IMR-90 (cell line): ENCODE measurements around the gene DYNC2LI1. TPM values are rescaled to one million over a fixed set of nuclear protein-coding genes. Genes with fewer than 3 reads are reported as not detected.

Experiments
- ATAC-seq: fragments of 200-7000 bp; cut with Tn5 transposase; 2 replicates; pipeline ENCODE4 v1.9.1; 2020; ENCODE audit warnings: low read depth, mild to moderate bottlenecking, moderate library complexity
- BruUV-seq: library from RNA; stranded (reverse); fragments of 400-500 nt; replicated peaks from 2 replicates; lab custom pipeline; 2021; lab: Mats Ljungman, UMichigan
- CTCF ChIA-PET: fragments of 300-600 bp; formaldehyde crosslinking; extraction: SDS; loops from one replicate; lab custom pipeline; 2021; ENCODE audit warnings: antibody characterized with exemption; lab: Yijun Ruan, JAX
- POLR2A ChIA-PET: fragments of 300-600 bp; sonication (Branson Sonifier 250); formaldehyde crosslinking; loops from one replicate; lab custom pipeline; 2022; ENCODE audit warnings: antibody characterized with exemption; ENCODE audit not compliant: unreplicated experiment; lab: Charles Lee
- DNase-seq: peaks from one replicate; pipeline ENCODE4 v3.0.0; 2013
- H2AFZ ChIP-seq: replicated peaks from 2 replicates; pipeline ENCODE3; 2013; ENCODE audit warnings: low read length, mild to moderate bottlenecking; ENCODE audit not compliant: poor library complexity
- H2AK5ac ChIP-seq: 2 replicates; pipeline ENCODE4 v1.6.1; 2013; ENCODE audit warnings: low read depth, low read length, inconsistent platforms
- H2AK9ac ChIP-seq: replicated peaks from 2 replicates; pipeline ENCODE3; 2013; ENCODE audit warnings: mild to moderate bottlenecking, low read depth, low read length, moderate library complexity; ENCODE audit not compliant: poor library complexity
- H2BK120ac ChIP-seq: 2 replicates; pipeline ENCODE4 v1.6.1; 2013; ENCODE audit warnings: low read depth, low read length, inconsistent platforms
- H2BK15ac ChIP-seq: 3 replicates; pipeline ENCODE4 v1.6.1; 2013; ENCODE audit warnings: low read depth, low read length, inconsistent platforms
- H2BK20ac ChIP-seq: 2 replicates; pipeline ENCODE4 v1.6.1; 2013; ENCODE audit warnings: low read depth, mild to moderate bottlenecking, inconsistent platforms, low read length, moderate library complexity
- H2BK5ac ChIP-seq: 2 replicates; pipeline ENCODE4 v1.6.1; 2013; ENCODE audit warnings: mild to moderate bottlenecking, low read depth, low read length, inconsistent platforms; ENCODE audit not compliant: poor library complexity, severe bottlenecking
- H3K14ac ChIP-seq: replicated peaks from 2 replicates; pipeline ENCODE4 v1.6.1; 2013; ENCODE audit warnings: low read depth, low read length, inconsistent platforms
- H3K18ac ChIP-seq: 2 replicates; pipeline ENCODE4 v1.6.1; 2013; ENCODE audit warnings: low read depth, low read length, control low read depth
- H3K23ac ChIP-seq: 2 replicates; pipeline ENCODE4 v1.6.1; 2013; ENCODE audit warnings: low read depth, low read length, inconsistent platforms
- H3K27ac ChIP-seq: 2 replicates; pipeline ENCODE4 v1.5.1; 2013; ENCODE audit warnings: mild to moderate bottlenecking, control low read depth, low read length; ENCODE audit not compliant: insufficient read depth
- H3K27me3 ChIP-seq: 2 replicates; pipeline ENCODE4 v1.6.1; 2013; ENCODE audit warnings: low read length; ENCODE audit not compliant: control insufficient read depth, insufficient read depth
- H3K36me3 ChIP-seq: 2 replicates; pipeline ENCODE4 v1.6.1; 2013; ENCODE audit warnings: low read length, mixed read lengths; ENCODE audit not compliant: control insufficient read depth, insufficient read depth
- H3K4ac ChIP-seq: 2 replicates; pipeline ENCODE4 v1.6.1; 2013; ENCODE audit warnings: low read depth, low read length, inconsistent platforms
- H3K4me1 ChIP-seq: 2 replicates; pipeline ENCODE4 v1.6.1; 2013; ENCODE audit warnings: low read length, mixed read lengths; ENCODE audit not compliant: control insufficient read depth, insufficient read depth
- H3K4me2 ChIP-seq: 2 replicates; pipeline ENCODE4 v1.6.1; 2013; ENCODE audit warnings: low read depth, mild to moderate bottlenecking, control low read depth, low read length, moderate library complexity
- H3K4me3 ChIP-seq: 2 replicates; pipeline ENCODE4 v1.5.1; 2013; ENCODE audit warnings: low read depth, mild to moderate bottlenecking, control low read depth, low read length, moderate library complexity; ENCODE audit not compliant: insufficient read depth
- H3K56ac ChIP-seq: 2 replicates; pipeline ENCODE4 v1.6.1; 2013; ENCODE audit warnings: low read length, inconsistent platforms; ENCODE audit not compliant: insufficient read depth; ENCODE audit errors: extremely low read depth
- H3K79me1 ChIP-seq, 2 experiments: 2 replicates each; pipeline ENCODE4 v1.6.1; 2013; ENCODE audit warnings: low read length in 2 of 2, inconsistent platforms in 1 of 2, low read depth in 1 of 2
- H3K9ac ChIP-seq: 2 replicates; pipeline ENCODE4 v1.6.1; 2013; ENCODE audit warnings: low read depth, low read length, control low read depth
- H3K9me1 ChIP-seq: 2 replicates; pipeline ENCODE4 v1.6.1; 2013; ENCODE audit warnings: low read length, inconsistent platforms; ENCODE audit not compliant: insufficient read depth
- H3K9me3 ChIP-seq: 2 replicates; pipeline ENCODE4 v1.6.1; 2013; ENCODE audit warnings: low read length; ENCODE audit not compliant: control insufficient read depth, insufficient read depth
- H4K20me1 ChIP-seq: 2 replicates; pipeline ENCODE4 v1.6.1; 2013; ENCODE audit warnings: low read length, inconsistent platforms; ENCODE audit not compliant: insufficient read depth
- H4K5ac ChIP-seq: 2 replicates; pipeline ENCODE4 v1.6.1; 2013; ENCODE audit warnings: mild to moderate bottlenecking, low read depth, low read length, control low read depth
- H4K8ac ChIP-seq, 2 experiments: 2 replicates each; pipeline ENCODE4 v1.6.1; 2013; ENCODE audit warnings: low read depth in 2 of 2, low read length in 2 of 2, control low read depth in 1 of 2, inconsistent platforms in 1 of 2
- H4K91ac ChIP-seq: 2 replicates; pipeline ENCODE4 v1.6.1; 2013; ENCODE audit warnings: low read depth, low read length, inconsistent platforms; ENCODE audit not compliant: insufficient read depth
- BHLHE40 ChIP-seq: fragments of 150-350 bp; IDR thresholded peaks from 2 replicates; pipeline ENCODE4 v1.6.1; 2016; ENCODE audit warnings: mild to moderate bottlenecking, low read depth, low read length
- CEBPB ChIP-seq: IDR thresholded peaks from 2 replicates; pipeline ENCODE4 v1.6.1; 2012; ENCODE audit warnings: low read depth, low read length, improper control_type of control experiment
- CTCF ChIP-seq: conservative IDR thresholded peaks from 2 replicates; pipeline ENCODE4 v1.5.1; 2012; ENCODE audit warnings: mild to moderate bottlenecking, low read depth, low read length, improper control_type of control experiment
- FOS ChIP-seq: fragments of 150-350 bp; IDR thresholded peaks from 2 replicates; pipeline ENCODE4 v1.6.1; 2016; ENCODE audit warnings: low read depth, low read length
- MAFK ChIP-seq: IDR thresholded peaks from 2 replicates; pipeline ENCODE4 v1.6.1; 2012; ENCODE audit warnings: low read depth, low read length, improper control_type of control experiment
- MAZ ChIP-seq: IDR thresholded peaks from 2 replicates; pipeline ENCODE4 v1.6.1; 2012; ENCODE audit warnings: low read depth, mild to moderate bottlenecking, low read length, improper control_type of control experiment, moderate library complexity, borderline replicate concordance
- POLR2A ChIP-seq: IDR thresholded peaks from 2 replicates; pipeline ENCODE4 v1.6.1; 2012; ENCODE audit warnings: mild to moderate bottlenecking, low read depth, low read length
- RAD21 ChIP-seq: IDR thresholded peaks from 2 replicates; pipeline ENCODE4 v1.6.1; 2012; ENCODE audit warnings: low read length, improper control_type of control experiment
- RCOR1 ChIP-seq: IDR thresholded peaks from 2 replicates; pipeline ENCODE4 v1.6.1; 2012; ENCODE audit warnings: mild to moderate bottlenecking, low read length, improper control_type of control experiment; ENCODE audit not compliant: insufficient replicate concordance
- SMC3 ChIP-seq: fragments of 150-350 bp; IDR thresholded peaks from 2 replicates; pipeline ENCODE4 v1.6.1; 2016; ENCODE audit warnings: low read depth, mild to moderate bottlenecking, antibody characterized with exemption, low read length, moderate library complexity
- USF2 ChIP-seq: fragments of 150-350 bp; IDR thresholded peaks from 2 replicates; pipeline ENCODE4 v1.6.1; 2017; ENCODE audit warnings: mild to moderate bottlenecking, antibody characterized with exemption, low read length, low read depth
- WGBS, 2 experiments: methylation state at CpG; one replicate each; pipeline versions ENCODE4 v1.1.5 to v1.1.7; 2013; ENCODE audit warnings: missing lambda C conversion rate in 2 of 2; ENCODE audit not compliant: insufficient read length in 1 of 2; ENCODE audit errors: extremely low coverage in 2 of 2; 5-methylcytosine and 5-hydroxymethylcytosine counted together
- dilution Hi-C: fragments of 300-500 bp; cut with HindIII; formaldehyde crosslinking; loops from one replicate; pipeline ENCODE4 v1.14.3; 2018; ENCODE audit warnings: low sequenced_read_pairs; ENCODE audit not compliant: unreplicated experiment
- in situ Hi-C: fragments of 300-500 bp; cut with MboI; formaldehyde crosslinking; loops from 3 replicates; pipeline ENCODE4 v1.14.3; 2019; ENCODE audit warnings: low sequenced_read_pairs, inconsistent platforms, mixed read lengths
- intact Hi-C: fragments of 100-400 bp; cut with micrococcal nuclease; formaldehyde crosslinking; loops from 2 replicates; pipeline ENCODE4 v1.10.0; 2022
- polyA plus RNA-seq, 3 experiments: library from polyadenylated mRNA; depleted of rRNA; stranded (reverse); fragments of >200 nt; gene quantifications; 2 replicates each; pipeline ENCODE4 v1.2.3, GENCODE V29; 2012; ENCODE audit warnings: low replicate concordance in 1 of 3
- total RNA-seq: library from RNA; depleted of rRNA; stranded (reverse); fragments of >200 nt; gene quantifications from 2 replicates; pipeline ENCODE4 v1.2.3, GENCODE V29; 2012

The DYNC2LI1 gene
- total and polyA plus RNA-seq, 2 of the 4 experiments (the other 2 are of a cell fraction): 5.2 to 10.4 TPM

GRCh38 chr2:43826305-43827250 lies 52.7 kb downstream of the DYNC2LI1 start (continued):
- TF ChIP-seq USF2 (no peak), POLR2A (no peak)

- Histone ChIP-seq H2BK5ac (no peak overlapping the region), H2AK9ac (no peak overlapping the region), H3K36me3 (no peaks in the 10 kb centered on the region), H3K4ac (no peak overlapping the region), H2BK120ac (no peak overlapping the region), H3K9ac (no peak overlapping the region), H4K5ac (no peak overlapping the region), H2AK5ac (no peak overlapping the region), H3K23ac (no peak overlapping the region), H3K27me3 (peaks cover 48% of the 10 kb centered on the region), H3K9me3 (no peaks in the 10 kb centered on the region), H3K4me1 (no peaks in the 10 kb centered on the region; the same call in 1 of the 2 replicates), H3K79me1 (no peaks in the 10 kb centered on the region), H3K27ac (no peak overlapping the region), H3K56ac (no peak overlapping the region), H3K4me3 (no peak overlapping the region), H2AFZ (peak overlapping the region; percentile 69), H3K14ac (no peak overlapping the region), H2BK15ac (no peak overlapping the region), H3K9me1 (no peaks in the 10 kb centered on the region), H4K8ac (no peak overlapping the region), H3K4me2 (peak overlapping the region; percentile 67; the same call in 1 of the 2 replicates), H4K20me1 (no peaks in the 10 kb centered on the region), H2BK20ac (no peak overlapping the region), H3K18ac (no peak overlapping the region), H4K91ac (no peak overlapping the region)
- ATAC-seq: peak; percentile 59
- ChIA-PET POLR2A (no interaction called here), CTCF (no interaction called here)
- TF ChIP-seq CEBPB (no peak), SMC3 (no peak), RCOR1 (no peak), BHLHE40 (no peak), MAZ (no peak), RAD21 (no peak), CTCF (no peak), MAFK (no peak), FOS (no peak)
- DNase-seq: no peak
- no TSS peak for BruUV-seq
- dilution Hi-C loops (no loop called here), intact Hi-C loops (no loop called here), in situ Hi-C loops (no loop called here)
- 17% methylated on average over 11 of the region's 54 CpGs; no CpG with 5 or more reads in 1 of the 2 experiments for WGBS, 2 experiments
Observed at GRCh38 chr2:43831543-43832294, 57.9 kb downstream of the DYNC2LI1 start.
